Peyer's patch (tissue), 4 donors: ENCODE data around the gene EFL1. TPM values are rescaled to one million over a fixed set of nuclear protein-coding genes. Genes with fewer than 3 reads are reported as not detected.

ENCODE experiments used
- DNase-seq, 3 donors: peaks; one replicate each; pipeline ENCODE4 v3.0.0-alpha.2; 2017 to 2019
- H3K27ac ChIP-seq, 4 donors: fragments of 200-600 bp; sonication (generic); one replicate each; pipeline ENCODE4 v1.5.1; 2016 to 2019
- H3K27me3 ChIP-seq, 2 donors: fragments of 200-600 bp; sonication (generic); one replicate each; pipeline ENCODE4 v1.5.1; 2019
- H3K36me3 ChIP-seq, 3 donors: fragments of 200-600 bp; sonication (generic); one replicate each; pipeline ENCODE4 v1.5.1; 2016 to 2019
- H3K4me1 ChIP-seq, 4 donors: fragments of 200-600 bp; sonication (generic); one replicate each; pipeline ENCODE4 v1.5.1; 2016 to 2019
- H3K4me3 ChIP-seq, 4 donors: fragments of 200-600 bp; sonication (generic); 1 replicate in 3 of 4; 2 replicates in 1 of 4; pipeline ENCODE4 v1.5.1; 2016 to 2019; ENCODE audit warnings: mild to moderate bottlenecking in 1 of 4
- H3K9me3 ChIP-seq, 4 donors: fragments of 200-600 bp; sonication (generic); one replicate each; pipeline ENCODE4 v1.5.1; 2016 to 2019; ENCODE audit warnings: mild to moderate bottlenecking in 1 of 4
- CTCF ChIP-seq, 6 experiments: fragments of 450-650 bp in 4 of 6; fragments of 200-600 bp in 2 of 6; sonication (generic) in 1 of 6; IDR thresholded peaks; one replicate each; pipeline ENCODE4 v1.5.1; 2017 to 2019; ENCODE audit warnings: antibody characterized with exemption in 6 of 6, mild to moderate bottlenecking in 3 of 6, moderate library complexity in 1 of 6
- POLR2A ChIP-seq, 2 donors: fragments of 450-650 bp; IDR thresholded peaks; one replicate each; pipeline ENCODE4 v1.5.1; 2017; ENCODE audit warnings: antibody characterized with exemption in 2 of 2, mild to moderate bottlenecking in 2 of 2, moderate library complexity in 2 of 2
- total RNA-seq, 4 donors: library from RNA; depleted of rRNA; stranded (reverse); fragments of >200 nt; gene quantifications; one replicate each; pipeline ENCODE4 v1.1.0, GENCODE V29; 2016

Gene EFL1
- total RNA-seq, 4 donors from 2014 or later, result 32.2 to 43.9 (median 40.0) TPM

DNA sequence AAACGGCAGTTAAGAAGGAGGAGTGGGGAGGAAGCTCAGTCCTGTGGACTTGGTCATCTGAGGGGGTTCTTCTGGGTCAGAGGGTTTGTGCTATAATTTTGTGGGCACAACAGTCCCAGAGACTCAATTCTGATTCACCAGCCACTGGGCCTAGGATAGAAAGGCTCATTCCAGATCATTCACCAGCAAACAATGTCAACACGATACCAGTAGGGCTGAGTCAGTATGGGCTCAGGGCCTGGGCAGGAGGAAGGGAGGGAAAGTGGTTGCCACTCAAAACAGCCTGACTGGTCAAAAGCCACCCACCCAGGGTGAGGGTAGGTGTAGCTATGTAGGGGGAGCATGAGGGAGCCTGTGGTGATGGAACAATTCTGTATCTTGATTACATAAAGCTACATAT, 129.8 kb downstream of the EFL1 start:
- Histone ChIP-seq H3K27ac (no peak overlapping the region), H3K4me3 (no peak overlapping the region), H3K4me1 (no peaks in the 10 kb centered on the region), H3K27me3 (no peaks in the 10 kb centered on the region), H3K9me3 (no peaks in the 10 kb centered on the region), H3K36me3 (peaks cover 0 to 41% (median 0%) of the 10 kb centered on the region in 3 donors)
- TF ChIP-seq POLR2A (IDR thresholded peaks at IDR 0.05) (no peak), CTCF (IDR thresholded peaks at IDR 0.05) (no peak)
- no peak for DNase-seq

- H3K27ac ChIP-seq, result no peak overlapping the region
- H3K9me3 ChIP-seq, result no peaks in the 10 kb centered on the region
- no peaks in the 10 kb centered on the region for H3K4me1 ChIP-seq
- peaks cover 0 to 35% (median 0%) of the 10 kb centered on the region in 3 donors for H3K36me3 ChIP-seq
- H3K27me3 ChIP-seq, result no peaks in the 10 kb centered on the region
- no peak overlapping the region for H3K4me3 ChIP-seq
- no peak for DNase-seq
- no peak for TF ChIP-seq POLR2A (IDR thresholded peaks at IDR 0.05)
- no peak for TF ChIP-seq CTCF (IDR thresholded peaks at IDR 0.05)
These were observed 130.4 kb downstream of the EFL1 start for GRCh38 chr15:82132096-82132495.

GRCh38 chr15:82130248-82130647, 132.3 kb downstream of the EFL1 start:
- H3K36me3 ChIP-seq, result peaks cover 0 to 23% (median 0%) of the 10 kb centered on the region in 3 donors
- H3K27ac ChIP-seq, result no peak overlapping the region
- H3K27me3 ChIP-seq, result no peaks in the 10 kb centered on the region
- DNase-seq, result no peak
- H3K4me1 ChIP-seq, result no peaks in the 10 kb centered on the region
- no peaks in the 10 kb centered on the region for H3K9me3 ChIP-seq
- TF ChIP-seq CTCF (IDR thresholded peaks at IDR 0.05) (no peak), POLR2A (IDR thresholded peaks at IDR 0.05) (no peak)
- H3K4me3 ChIP-seq, result no peak overlapping the region

DNA sequence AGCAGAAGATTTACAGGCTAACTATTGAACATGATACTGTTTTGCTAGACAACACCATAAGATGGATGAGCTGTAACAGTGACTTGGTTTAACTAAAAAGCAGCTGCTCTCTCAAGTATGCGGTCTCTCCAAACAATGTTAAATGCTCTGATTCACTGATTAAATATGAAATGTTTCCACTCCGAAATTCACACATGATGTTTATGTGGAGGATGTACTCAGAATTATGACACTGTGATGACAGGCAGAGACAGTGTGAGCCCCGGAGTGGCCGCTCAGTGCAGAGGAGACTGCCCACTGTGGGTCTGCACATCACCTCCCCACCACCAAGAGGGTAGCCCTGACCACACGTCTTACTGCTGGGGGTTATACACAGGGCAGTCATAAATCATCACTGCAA, 132.8 kb downstream of the EFL1 start:
- Histone ChIP-seq H3K36me3 (peaks cover 0 to 23% (median 0%) of the 10 kb centered on the region in 3 donors), H3K4me1 (no peaks in the 10 kb centered on the region), H3K27ac (no peak overlapping the region), H3K9me3 (no peaks in the 10 kb centered on the region), H3K4me3 (no peak overlapping the region), H3K27me3 (no peaks in the 10 kb centered on the region)
- no peak for DNase-seq
- TF ChIP-seq CTCF (IDR thresholded peaks at IDR 0.05), result no peak
- no peak for TF ChIP-seq POLR2A (IDR thresholded peaks at IDR 0.05)

- Histone ChIP-seq H3K36me3 (peaks cover 0 to 19% (median 0%) of the 10 kb centered on the region in 3 donors), H3K27me3 (no peaks in the 10 kb centered on the region), H3K4me1 (no peaks in the 10 kb centered on the region), H3K4me3 (no peak overlapping the region), H3K27ac (no peak overlapping the region), H3K9me3 (no peaks in the 10 kb centered on the region)
- TF ChIP-seq CTCF (IDR thresholded peaks at IDR 0.05) (no peak), POLR2A (IDR thresholded peaks at IDR 0.05) (no peak)
- DNase-seq, result no peak
These were observed 133.3 kb downstream of the EFL1 start for GRCh38 chr15:82129149-82129692.
